HG03432 (cell line): ENCODE measurements around the gene GUCY2C.
"Not testable (repeated sequence)": the region's sequence is repeated elsewhere in the genome, so short reads cannot be mapped to it uniquely, and the experiment has no call there.

Source experiments
- ATAC-seq: cut with Tn5 transposase; IDR thresholded peaks from one replicate; pipeline ENCODE4 v1.9.1; 2021; ENCODE audit warnings: mild to moderate bottlenecking, moderate library complexity; ENCODE audit not compliant: unreplicated experiment

The GUCY2C gene

DNA sequence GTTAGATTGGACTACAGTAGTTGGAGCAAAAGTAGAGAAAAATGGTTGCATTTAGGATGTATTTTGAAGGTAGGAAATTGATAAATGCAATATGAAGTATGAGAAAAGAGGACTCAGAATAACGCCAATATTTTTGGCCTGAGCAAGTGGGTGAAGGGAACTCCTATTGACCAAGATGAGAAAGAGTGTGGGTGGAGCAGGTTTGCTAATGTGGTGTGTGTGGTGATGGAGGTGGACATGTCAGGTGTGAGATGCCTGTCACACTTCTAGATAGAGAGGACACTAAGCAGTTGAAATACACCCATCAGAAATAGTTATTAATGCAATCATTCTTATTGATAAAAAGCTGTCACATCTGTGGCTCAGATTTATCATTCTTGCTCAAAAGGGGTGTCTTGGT lies 7.3 kb downstream of the GUCY2C start:
- no peak for ATAC-seq

DNA sequence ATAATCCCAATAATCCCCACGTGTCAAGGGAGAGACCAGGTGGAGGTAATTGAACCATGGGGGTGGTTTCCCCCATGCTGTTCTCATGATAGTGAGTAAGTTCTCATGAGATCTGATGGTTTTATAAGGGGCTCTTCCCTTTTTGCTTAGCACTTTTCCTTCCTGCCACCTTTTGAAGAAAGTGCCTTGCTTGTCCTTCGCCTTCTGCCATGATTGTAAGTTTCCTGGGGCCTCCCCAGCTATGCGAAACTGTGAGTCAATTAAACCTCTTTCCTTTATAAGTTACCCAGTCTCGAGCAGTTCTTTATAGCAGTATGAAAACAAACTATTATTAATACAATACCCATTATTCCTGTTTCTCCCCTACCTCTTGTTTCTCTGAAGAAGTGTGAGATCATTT lies 14.2 kb downstream of the GUCY2C start:
- ATAC-seq: not testable (repeated sequence)

DNA sequence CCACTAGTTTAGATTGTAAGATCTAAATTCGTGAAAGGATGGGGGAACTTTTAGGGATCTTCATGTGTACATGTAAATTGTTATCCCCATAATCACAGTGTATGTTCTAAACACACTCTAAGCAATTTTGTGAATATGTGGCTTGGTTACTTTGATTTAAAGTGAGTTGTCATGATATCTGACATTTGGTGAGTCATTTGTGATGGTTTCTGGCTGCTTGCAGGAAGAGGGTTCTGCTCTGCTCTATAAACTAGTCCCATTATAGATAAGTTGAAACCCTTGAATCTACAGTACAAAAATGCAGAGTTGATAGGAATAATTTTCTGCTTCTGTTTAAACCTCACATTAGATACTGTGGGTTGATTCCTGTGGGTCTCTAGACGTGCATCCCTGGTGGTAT lies 14.8 kb downstream of the GUCY2C start:
- ATAC-seq: no peak

DNA sequence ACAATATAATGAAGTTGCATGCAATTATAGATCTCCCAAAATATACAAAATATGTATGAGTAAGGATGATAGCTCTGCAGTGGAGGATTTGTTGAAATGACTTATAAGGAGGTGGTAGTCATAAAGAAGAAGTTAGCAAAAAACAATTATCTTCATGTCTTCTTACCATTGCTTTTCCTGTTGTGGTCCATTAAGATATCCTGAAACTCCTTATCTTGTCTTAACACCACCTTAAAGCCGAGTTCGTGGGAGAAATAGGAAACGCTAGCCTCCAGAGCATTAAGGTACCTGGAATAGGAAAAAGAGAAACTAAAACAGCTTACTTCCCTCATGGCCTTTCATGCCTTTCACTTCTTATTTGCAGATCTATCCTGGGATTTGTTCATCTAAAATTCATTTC lies 15.2 kb downstream of the GUCY2C start:
- ATAC-seq: no peak

DNA sequence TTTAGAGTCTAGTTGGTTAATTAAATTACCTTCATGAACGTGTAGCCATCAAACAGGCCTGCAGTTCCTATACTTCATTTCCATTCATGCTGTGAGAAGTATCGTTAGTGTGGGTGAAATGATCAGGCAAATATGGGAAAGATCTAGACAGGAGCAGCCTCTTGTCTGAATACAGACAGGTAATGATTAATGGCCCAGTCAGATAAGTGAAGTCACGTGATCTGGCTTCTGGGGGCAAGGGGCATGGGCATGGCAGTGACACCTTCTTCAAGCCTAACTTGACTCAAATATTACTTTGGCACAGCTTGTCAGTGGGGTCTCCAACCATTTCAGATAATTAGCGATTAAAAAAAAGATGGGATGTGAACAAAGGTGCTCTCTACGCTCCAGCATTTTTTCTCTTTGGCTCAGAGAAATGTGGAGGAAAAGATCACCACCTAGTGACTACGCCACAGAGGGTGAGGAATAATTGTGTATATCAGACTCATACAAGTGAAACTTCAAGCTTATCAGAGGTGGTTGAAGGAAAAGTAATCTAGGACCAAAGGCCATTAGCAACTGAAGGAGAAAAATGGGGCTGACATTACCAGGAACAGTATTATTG lies 17.8 kb downstream of the GUCY2C start:
- no peak for ATAC-seq

DNA sequence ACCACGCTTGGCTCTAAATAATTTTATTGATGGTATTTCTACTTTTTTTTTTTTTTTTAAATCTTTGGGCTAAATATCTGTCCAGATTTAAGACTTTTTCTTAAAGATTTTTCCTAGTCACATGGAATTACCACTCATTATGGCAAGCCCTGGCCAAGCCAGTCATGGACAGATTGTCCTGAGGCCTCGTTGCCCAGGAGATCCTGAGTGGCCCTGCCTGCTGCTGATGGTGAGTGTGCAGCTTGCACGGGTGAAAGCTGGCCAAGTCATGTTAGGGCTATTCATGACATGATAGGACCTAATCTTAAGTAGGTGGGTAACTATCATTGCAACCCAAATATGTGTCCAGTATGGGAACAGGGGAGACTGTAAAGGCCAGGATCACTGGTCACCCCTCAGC lies 27.8 kb downstream of the GUCY2C start:
- ATAC-seq: no peak

DNA sequence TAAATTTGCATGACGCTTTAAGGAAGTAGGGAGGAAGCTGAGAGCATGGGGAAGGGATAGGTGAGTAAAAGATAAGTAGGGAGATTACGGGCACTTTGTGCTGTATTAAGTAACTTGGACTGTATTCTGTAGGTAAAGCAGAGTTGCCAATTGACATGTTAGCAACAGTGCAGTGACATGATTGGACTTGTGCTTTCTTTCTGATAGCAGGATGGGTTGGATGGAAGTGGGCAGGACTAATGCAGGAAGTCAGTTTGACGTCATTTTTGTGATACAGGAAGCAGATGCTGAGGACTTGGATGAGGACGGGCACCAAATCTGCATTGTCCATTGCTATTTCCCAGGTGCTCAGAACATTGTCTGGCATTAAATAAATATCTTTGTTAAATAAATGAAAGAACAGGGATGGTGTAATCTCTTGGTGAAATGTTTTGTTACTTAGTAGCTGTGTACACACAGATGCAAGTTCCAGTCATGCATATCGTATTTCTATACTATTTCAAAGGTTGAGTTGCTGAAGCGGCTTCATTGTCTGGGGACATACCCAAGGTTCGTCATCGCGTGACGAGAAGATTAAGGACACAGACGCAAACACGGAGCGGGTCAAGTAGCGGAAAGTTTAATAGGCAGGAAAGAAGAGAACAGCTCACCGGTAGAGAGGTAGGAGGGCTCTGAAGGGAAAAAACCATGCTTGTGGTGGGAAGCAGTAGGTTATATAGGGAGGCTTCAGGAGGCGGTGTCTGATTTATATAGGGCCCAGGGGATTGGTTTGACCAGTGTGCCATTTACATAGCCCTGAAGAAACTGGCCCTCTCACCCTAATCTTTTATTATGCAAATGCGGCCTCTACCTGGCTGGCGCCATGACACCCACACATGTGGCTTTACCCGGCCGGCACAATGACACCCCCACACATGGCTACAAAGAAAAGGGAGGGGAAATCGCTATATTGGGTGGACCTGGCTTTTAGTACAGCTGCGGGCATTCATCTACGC lies 30.7 kb downstream of the GUCY2C start:
- ATAC-seq: no peak

DNA sequence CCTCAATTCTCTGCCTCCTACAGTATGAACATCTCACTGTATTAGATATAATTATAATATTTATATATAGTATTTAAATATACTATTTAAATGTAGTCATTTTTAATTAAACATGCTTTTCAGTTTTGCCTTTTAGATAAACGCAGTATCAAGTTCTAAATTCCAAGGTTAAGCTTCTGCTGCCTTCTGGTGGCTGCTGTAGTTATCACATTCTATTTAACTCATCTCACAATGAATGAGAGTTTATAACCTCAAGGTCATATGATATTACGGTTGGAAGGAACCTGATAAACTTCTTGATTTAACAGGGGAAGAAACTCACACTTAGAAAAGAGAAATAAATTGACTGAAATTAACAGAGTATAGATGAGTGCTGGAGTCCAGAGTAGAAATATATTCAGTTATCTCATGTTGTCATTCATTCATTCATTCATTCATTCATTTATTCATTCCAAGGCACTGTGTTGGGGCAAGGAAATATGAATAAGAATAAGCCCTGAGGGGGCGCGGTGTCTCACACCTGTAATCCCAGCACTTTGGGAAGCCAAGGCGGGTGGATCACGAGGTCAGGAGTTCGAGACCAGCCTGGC lies 31.9 kb downstream of the GUCY2C start:
- peak; percentile 61 for ATAC-seq

DNA sequence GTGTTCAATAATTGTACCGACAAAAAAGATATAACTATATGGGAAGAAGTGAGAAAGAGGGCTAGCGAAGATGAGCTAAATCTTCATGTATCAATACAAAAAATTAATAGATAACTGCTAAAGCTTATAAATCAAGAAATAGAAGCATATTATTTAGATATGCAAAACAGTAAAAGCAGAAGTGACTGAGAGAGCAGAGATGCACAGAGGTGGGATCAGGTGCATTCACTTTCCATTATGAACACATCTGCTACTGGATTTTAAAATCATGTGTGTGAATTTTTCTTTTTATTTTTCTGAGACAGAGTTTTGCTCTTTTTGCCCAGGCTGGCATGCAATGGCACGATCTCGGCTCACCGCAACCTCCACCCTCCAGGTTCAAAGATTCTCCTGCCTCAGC lies 33.4 kb downstream of the GUCY2C start:
- no peak for ATAC-seq

DNA sequence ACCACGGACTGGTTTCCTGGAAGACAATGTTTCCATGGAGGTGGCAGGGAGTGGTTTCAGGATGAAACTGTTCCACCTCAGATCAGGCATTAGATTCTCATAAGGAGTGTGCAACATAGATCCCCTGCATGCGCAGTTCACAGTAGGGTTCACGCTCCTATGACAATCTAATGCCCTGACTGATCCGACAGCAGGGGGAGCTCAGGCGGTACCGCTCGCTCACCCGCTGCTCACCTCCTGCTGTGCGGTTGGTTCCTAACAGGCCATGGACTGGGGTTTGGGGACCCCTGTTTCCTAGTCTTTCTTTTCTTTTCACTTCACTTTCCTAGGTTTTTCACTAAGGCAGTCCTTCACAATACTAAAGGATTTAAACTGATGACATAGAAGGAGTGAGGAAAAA lies 39.6 kb downstream of the GUCY2C start:
- ATAC-seq: no peak

DNA sequence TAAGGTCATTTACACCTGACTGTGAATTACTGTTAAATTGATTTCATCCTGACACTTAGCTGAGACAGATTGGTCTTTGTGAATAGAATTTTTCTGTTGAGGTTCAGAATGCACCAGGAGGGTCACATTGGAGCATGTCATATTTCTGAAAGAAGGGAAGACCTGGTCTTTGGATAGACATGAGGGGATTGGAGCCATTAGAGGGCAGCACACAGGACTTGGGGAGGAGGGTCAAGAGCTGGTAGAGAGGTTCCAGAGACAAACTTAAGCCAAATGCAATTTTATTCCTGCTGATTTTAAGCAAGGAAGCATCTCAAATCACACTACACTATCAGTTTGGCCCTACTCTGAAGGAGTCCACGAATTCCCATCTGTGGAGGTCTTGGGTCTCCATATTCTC lies 41.1 kb downstream of the GUCY2C start:
- ATAC-seq: no peak

DNA sequence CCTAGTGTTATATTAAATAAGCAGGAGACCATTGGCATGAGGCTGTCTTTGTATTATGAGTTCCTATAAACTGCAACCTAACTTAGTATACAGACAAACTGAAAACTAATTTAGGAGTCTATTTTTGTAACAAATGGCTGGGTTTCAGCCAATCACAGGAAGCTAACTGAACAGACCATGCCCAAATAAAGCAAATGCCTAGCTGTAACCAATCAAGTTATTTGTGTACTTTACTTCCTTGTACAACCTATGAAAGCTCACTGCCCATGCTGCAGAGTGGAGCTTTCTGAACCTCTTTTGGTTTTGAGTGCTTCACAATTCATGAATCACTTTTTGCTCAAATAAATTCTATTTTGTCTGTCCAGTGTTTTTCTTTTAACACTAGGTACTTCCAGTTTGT lies 41.6 kb downstream of the GUCY2C start:
- ATAC-seq: no peak

DNA sequence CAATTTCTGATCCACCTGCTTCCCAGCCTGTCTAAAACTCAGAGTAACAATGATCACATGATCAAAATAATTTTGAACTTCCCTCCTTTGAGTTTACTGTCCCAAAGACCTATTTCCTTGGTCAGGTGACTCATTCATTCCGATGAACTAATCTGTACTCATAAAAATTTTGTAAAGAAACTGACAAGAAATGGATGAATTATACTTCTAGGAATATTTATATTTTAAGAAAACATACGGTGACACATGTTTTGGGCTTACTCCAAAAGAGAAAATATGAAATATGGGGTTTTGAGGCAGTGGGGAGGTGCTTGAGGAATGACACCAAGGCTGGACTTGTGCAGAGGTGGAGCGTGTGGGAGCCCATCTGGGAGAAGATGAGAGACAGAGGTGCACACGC lies 42.0 kb downstream of the GUCY2C start:
- ATAC-seq: no peak

DNA sequence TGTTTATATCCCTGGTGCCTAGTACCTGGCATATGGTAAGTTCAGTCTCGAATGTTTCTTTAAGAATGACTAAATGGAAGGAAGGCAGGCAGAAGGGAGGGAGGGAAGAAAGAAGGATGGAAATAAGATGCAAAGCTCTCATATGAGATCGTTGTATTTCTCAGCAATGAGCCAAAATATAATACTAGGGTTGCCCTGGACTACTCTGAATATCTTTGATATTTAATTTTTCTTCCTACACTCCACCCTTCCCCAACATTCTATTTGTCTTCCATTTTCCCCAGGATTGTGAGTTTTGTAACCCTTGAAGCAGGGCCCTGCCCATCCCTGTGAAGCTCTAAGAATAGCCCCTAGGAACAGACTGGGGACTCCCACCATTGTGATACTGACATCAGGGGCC lies 43.9 kb downstream of the GUCY2C start:
- ATAC-seq: no peak

DNA sequence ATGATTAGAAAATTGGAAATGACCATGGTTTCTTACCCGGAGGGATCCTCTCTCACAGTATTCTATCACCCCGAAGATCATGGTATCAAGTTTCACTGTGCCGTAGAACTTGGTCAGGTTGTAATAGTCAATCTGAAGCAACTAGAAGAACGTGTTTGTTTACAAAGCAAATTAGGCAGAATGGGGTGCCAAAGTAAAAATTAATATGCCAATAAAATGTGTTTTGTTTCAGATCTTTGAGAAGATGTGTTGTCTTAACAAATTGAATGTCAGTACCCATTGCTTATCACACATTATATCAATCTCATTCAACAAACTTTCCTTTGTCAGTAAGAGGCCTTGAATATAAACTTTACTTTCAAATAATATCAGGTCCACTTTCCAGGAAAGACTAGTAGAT lies 45.0 kb downstream of the GUCY2C start:
- no peak for ATAC-seq

DNA sequence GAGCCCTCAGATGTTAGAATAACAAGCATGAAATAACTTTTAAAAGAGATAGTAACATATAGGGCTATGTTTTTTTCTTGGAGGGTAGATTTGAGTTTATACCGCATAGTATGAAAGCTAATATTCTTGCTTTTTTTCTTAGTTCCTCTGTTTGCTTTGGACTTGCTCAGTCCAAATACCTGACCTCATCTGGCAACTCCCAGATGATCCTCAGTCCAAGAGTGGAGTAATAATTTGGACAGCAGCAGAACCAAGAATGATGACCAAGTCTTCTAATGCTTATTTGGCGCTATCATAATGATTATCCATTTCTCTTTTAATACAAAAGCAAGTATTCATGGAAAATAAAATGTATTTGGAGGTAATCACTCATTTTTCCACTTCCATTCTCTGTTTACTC lies 45.6 kb downstream of the GUCY2C start:
- ATAC-seq: no peak

DNA sequence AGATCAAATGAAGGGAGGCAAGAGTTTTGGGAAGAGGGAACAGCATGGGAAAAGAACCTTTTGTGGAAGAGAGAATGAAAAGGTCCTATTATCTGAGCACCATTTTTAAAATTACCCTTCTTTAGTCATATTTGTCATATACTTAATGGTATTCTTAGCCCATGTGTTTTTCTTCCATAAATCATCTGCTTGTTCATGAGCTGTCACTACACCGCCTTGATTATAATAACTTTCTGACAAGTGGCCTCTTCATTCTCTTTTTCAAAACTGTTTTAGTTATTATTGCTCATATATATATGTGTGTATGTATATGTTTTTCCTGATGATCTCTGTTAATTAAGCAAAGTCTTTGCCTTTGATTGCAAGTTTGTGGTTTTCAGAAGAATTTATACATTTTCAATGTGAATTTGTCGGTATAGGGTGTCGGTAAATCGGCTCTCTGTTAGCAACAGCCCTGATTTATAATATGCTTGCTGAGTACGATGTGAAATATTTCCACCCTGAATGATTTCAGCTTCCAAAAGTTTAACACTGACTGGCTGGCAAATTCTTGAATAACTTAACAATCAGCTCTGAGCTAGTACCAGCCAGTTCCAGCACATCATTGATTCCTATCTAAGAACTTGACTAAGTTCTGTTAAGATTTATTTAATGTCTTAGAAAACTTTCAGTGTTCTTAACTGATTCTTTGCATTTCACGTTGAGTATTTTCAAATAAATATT lies 49.2 kb downstream of the GUCY2C start:
- ATAC-seq: no peak

DNA sequence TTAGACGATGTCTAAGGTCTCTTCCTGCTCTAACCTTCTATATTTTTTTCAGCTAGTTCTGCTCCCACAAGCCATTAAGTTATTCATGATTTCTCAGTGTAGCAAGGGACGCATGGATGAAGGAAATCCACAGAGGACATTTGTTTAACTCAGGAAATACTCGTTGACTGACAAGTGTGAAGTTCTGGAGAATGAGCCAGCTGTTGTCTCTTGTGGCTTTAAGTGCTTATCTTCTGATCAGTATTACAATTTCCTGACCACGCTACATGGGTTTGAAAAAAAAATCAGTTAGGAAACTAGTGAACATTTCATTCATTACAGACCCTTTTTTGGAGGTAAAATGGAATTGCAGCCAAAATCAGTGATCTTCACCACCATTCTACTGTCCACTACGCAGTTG lies 53.1 kb downstream of the GUCY2C start:
- peak; percentile 56 for ATAC-seq

DNA sequence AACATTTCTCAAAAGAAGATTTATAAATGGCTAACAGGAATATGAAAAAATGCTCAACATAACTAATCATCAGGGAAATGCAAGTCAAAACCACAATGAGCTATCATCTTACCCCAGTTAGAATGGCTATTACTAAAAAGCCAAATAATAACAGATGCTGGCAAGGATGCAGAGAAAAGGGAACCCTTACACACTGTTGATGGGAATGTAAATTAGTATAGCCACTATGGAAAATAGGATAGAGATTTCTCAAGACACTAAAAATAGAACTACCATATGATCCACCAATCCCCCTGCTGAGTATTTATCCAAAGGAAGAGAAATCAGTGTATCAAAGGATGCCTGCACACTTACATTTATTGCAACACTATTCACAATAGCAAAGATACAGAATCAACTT lies 58.3 kb downstream of the GUCY2C start:
- ATAC-seq: no peak

DNA sequence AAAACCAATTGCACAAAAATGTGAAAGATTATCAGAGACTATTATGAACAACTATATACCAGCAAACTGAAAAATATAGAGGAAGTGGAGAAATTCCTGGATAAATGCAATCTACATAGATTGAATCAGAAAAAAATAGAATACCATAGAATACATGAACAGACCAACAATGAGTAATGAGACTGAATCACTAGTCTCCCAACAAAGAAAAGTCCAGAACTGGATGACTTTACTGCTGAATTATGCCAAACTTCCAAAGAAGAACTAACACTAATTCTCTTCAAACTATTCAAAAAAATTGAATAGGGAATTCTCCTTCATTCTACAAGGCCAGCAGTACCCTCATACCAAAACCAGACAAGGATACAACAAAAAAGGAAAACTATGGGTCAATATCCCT lies 60.6 kb downstream of the GUCY2C start:
- ATAC-seq: no peak

DNA sequence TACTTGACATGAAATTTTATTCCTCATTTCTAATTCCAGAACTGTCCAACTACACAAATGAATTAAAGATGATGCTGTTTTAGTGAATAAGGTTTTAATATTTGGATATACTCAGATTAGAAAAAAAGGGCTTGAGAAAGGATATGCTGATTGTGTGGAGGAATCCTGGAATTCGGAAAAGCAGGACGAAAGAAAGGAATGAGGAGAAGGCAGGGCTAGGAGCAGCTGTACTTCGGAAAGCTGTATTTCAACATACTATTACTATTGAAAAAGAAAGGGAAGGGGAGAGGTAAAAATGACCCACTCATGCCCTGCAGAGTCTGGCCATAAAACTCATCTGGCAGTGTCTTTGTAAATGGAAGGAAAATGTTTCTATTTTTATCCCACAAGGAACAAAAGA lies 65.6 kb downstream of the GUCY2C start:
- no peak for ATAC-seq
